ENCODE data around the gene ANO3.

GRCh38 chr11:26626346-26626745 lies 294.4 kb downstream of the ANO3 start:
- TF ChIP-seq CTCF (IDR thresholded peaks at IDR 0.05), result no peak
- no peak for TF ChIP-seq POLR2A (IDR thresholded peaks at IDR 0.05)
